GM23338 (cell line): Measurements from ENCODE around the gene SNAPC4.

Source experiments
- POLR2AphosphoS5 ChIP-seq: IDR thresholded peaks from 2 replicates; pipeline ENCODE4 v1.6.1; 2016; ENCODE audit warnings: antibody characterized with exemption, low read depth
- TF ChIP-seq, protein P1 (sequence below), 2 experiments: fragments of 200-600 bp in 1 of 2; sonication (generic) in 1 of 2; conservative IDR thresholded peaks; 2 replicates each; pipeline versions ENCODE4 v1.5.1 to v1.6.1; 2016 to 2017; ENCODE audit warnings: antibody characterized with exemption in 2 of 2, low read depth in 2 of 2, mild to moderate bottlenecking in 2 of 2, moderate library complexity in 1 of 2
- TF ChIP-seq, protein P2 (sequence below): IDR thresholded peaks from one replicate; pipeline ENCODE4 v1.6.1; 2018; ENCODE audit warnings: antibody characterized with exemption; ENCODE audit not compliant: unreplicated experiment

DNA sequence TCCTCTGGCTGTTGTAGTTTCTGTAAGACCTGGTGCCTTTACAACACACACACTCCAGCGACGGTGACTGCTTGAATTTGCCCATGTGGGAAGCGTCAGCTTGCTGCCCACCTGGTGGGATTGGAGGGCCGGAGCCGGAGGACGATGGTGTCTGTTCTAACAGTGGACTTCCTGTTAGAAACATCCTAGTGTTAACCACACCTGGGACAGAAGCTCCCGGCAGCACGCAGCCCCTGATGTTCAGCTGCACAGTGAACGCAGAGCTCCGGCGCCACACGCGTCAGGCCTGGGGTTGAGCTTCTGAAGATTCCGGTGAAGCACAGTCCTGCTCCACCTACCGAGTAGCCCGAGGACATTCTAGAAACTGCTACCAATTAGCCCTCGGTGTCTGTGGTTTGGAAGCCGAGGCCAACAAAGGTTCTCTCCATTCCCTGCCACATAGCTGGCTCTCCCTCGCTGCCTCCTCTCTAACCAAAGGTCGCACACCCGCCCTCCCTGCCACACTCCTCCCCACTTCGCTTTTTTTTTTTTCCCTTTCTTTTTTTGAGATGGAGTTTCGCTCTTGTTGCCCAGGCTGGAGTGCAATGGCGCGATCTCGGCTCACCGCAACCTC is 24.9 kb upstream of the SNAPC4 start:
- TF ChIP-seq POLR2AphosphoS5: no peak
- TF ChIP-seq, protein P1, sequence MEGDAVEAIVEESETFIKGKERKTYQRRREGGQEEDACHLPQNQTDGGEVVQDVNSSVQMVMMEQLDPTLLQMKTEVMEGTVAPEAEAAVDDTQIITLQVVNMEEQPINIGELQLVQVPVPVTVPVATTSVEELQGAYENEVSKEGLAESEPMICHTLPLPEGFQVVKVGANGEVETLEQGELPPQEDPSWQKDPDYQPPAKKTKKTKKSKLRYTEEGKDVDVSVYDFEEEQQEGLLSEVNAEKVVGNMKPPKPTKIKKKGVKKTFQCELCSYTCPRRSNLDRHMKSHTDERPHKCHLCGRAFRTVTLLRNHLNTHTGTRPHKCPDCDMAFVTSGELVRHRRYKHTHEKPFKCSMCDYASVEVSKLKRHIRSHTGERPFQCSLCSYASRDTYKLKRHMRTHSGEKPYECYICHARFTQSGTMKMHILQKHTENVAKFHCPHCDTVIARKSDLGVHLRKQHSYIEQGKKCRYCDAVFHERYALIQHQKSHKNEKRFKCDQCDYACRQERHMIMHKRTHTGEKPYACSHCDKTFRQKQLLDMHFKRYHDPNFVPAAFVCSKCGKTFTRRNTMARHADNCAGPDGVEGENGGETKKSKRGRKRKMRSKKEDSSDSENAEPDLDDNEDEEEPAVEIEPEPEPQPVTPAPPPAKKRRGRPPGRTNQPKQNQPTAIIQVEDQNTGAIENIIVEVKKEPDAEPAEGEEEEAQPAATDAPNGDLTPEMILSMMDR (conservative IDR thresholded peaks at IDR 0.05; ENCODE audit: low read depth in 2 of 2): no peak
- TF ChIP-seq, protein P2, sequence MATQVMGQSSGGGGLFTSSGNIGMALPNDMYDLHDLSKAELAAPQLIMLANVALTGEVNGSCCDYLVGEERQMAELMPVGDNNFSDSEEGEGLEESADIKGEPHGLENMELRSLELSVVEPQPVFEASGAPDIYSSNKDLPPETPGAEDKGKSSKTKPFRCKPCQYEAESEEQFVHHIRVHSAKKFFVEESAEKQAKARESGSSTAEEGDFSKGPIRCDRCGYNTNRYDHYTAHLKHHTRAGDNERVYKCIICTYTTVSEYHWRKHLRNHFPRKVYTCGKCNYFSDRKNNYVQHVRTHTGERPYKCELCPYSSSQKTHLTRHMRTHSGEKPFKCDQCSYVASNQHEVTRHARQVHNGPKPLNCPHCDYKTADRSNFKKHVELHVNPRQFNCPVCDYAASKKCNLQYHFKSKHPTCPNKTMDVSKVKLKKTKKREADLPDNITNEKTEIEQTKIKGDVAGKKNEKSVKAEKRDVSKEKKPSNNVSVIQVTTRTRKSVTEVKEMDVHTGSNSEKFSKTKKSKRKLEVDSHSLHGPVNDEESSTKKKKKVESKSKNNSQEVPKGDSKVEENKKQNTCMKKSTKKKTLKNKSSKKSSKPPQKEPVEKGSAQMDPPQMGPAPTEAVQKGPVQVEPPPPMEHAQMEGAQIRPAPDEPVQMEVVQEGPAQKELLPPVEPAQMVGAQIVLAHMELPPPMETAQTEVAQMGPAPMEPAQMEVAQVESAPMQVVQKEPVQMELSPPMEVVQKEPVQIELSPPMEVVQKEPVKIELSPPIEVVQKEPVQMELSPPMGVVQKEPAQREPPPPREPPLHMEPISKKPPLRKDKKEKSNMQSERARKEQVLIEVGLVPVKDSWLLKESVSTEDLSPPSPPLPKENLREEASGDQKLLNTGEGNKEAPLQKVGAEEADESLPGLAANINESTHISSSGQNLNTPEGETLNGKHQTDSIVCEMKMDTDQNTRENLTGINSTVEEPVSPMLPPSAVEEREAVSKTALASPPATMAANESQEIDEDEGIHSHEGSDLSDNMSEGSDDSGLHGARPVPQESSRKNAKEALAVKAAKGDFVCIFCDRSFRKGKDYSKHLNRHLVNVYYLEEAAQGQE: no peak
